GM19328 (cell line): ENCODE measurements around the gene TMEM63A.

ENCODE experiments used
- ATAC-seq: cut with Tn5 transposase; IDR thresholded peaks from one replicate; pipeline ENCODE4 v1.9.1; 2021; ENCODE audit warnings: mild to moderate bottlenecking, moderate library complexity; ENCODE audit not compliant: unreplicated experiment

Gene TMEM63A

GRCh38 chr1:225868631-225869330 is 13.4 kb downstream of the TMEM63A start:
- ATAC-seq: no peak

DNA sequence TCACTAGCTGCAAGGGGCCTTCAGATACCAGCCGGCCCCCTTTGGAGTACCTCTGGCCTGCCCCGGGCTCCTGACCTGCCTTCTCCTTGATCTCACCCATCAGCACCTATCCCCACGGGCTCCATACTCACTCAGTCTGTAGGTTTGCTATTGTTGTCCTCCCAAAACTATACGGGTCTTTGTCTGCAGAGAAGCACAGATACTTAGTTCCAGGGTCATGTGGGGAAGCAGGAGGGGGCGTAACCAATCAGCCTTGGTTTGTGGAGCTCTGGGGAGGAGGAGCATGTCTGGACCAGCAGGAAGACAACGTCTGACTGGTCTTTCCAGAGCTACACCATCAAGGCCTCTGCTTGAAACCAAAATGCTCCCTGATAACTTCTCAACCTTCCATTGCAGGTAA is 15.2 kb downstream of the TMEM63A start:
- ATAC-seq: no peak

DNA sequence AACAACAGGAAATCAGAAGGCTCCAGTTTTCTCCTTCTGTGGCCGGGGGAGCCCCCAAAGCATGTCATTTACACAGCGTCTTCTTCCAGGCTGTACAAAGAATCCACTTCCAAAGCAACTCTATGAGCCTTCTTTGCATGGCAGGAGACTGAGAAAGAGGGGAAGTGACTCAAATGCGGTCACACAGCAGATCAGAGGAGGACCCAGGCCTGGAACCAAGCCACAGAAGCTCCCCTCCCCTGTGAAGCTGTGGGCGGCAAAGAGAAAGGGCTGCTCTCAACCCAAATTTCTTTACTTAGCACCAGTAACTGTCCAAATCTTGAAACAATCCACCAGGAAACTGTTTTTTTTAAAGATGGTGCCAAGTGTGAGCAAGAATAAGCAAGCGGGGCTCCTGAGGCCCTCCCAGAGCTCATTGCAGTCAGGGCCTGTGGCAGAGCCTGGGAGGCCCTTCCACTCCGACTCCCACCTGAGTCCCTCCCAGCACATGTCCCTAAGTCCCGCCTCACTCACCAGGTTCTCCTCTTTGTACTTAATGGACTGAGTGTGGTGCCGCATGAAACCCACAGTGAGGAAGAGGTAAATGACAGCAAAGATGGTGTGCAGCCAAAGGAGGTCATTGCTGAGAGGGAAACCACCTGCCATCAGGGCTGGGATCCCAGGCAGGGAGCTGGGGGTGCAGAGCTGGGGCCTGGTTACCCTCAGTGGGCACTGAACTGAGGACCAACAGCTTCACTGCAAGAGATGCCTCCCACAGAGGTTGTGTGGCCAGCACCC is 15.9 kb downstream of the TMEM63A start:
- peak; percentile 70 for ATAC-seq

- no peak for ATAC-seq
Measured at GRCh38 chr1:225865514-225865913, 16.7 kb downstream of the TMEM63A start.

- no peak for ATAC-seq
Measured at GRCh38 chr1:225863167-225863566, 19.0 kb downstream of the TMEM63A start.

DNA sequence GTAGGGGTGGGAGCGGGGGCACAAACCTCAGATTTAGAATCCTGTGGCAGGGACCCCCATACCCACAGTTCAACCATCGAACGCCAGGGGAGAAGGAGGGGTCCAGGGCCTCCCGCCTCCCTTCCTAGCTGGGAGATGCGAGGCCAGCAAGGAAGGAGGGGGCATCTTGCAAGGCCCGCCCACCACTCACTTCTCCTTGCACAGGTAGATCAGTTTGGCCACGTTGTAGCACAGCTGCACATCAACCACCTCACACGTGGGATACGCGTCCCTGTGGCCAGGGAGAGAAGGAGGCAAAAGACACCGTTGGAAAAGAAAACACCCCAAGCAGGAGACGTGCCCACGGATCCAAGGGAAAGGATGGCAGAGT is 19.6 kb downstream of the TMEM63A start:
- ATAC-seq: no peak

DNA sequence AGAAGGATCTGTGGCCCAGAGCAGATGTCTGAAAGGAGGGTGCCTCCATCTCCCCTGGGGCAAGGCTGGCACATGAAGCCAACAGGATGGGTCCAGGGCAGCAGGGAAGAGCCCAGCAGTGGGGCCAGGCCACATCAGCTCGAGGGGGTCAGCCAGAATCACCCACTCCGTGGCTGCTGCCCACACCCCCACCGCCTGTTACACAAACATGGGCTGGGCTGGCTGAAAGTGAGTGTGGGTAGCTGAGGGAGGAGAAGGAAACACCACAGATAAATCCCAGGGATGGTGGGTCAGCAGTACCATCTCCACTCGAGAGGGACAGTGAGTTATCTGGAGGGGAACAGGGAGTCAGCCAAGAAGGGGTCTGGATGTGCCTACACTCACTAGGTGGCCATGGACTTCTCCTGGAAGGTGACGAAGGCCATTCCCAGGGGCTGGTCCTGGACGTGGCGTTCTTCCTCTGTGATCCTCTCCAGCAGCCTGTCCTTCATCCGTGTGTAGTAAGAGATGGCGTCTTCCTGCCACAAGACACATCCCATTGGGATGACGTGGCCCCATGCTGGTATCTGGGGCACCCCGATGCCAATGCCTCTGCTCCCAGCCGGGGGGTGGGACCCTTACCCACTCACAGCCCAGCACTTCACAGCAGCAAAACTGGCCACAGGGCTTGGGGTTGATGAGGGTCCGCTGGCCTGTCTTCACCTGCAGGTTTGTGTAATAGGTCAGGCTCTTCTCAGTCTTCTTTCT is 20.2 kb downstream of the TMEM63A start:
- ATAC-seq: no peak

DNA sequence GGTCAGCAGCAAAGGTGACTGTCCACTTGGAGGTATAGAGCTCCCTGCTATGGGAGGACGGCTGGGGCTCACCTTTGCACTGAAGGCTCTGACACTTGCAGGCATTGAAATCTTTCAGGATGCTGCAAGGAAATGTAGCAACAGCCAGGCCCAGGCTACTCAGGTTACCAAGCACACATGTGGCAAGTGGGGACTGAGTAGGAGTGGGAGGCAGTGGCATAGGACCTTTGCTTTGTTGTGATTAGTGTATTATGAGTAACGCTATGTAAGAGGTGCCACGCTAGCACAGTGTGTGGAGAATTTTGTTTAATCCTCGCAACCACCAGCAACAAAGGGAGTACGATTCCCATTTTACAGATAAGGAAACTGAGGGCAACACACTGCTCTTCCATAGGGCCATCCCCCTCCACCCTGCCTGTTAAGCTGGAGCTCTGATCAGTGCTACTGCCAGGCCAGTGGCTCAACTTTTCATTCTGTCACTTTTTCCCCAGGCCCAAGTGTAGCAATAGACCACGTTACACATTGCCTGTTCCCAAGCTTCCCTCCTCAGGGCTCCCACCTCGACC is 21.2 kb downstream of the TMEM63A start:
- no peak for ATAC-seq

DNA sequence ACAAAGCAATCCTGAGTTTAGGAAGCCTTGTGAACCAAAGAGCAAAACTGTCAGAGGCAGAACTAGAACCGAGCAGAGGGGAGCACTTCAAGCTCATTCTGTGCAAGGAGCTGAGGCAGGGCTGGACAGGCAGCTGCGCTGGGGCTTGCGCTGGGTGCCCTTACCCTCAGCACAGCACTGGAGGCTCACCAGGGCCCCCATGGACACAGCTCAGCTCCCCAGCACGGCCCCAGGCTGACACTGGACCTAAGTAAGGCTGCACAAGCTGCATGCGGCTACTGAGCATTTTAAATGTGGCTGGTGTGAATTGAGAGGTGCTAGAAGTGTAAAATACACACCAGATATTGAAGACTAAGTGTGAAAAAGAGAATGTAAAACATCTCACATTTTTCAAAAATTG is 22.1 kb downstream of the TMEM63A start:
- no peak for ATAC-seq

DNA sequence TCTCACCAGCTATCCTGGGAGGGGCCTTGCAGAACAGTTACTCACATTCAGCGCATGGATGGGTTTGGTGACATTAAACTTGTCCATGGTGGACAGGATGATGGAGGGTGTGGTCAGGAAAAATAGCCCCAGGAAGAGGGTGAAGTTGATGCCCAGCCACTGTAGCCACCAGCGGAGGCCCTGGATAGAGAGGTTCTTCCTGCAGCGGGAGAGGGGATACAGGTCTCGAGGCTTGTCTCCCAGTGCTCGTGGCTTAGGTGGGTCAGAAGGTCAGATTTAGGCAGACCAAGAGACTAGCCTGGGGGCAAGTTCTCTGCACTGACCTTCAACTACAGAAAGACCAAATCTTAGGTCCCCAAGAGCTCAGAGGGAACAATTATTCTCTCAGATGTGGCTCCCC is 23.0 kb downstream of the TMEM63A start:
- no peak for ATAC-seq

DNA sequence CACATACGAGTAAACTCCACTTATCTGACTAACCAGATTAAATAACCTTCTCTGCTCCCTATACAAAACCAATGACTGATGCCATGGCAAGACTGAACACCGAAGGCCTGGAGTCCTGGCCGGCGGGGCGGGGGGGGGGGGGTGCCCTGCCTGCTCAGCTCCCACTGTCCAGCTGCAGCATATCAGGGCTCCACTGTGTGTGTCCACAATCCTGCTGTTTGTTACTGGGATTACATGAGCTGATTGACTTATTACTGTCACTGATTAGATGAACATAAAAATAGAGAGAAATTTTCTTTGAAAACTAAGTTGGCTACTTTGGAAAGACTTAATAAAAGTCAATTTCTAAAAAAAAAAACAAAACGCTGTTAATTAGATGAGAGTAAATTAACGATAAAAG is 24.9 kb downstream of the TMEM63A start:
- no peak for ATAC-seq

- no peak for ATAC-seq
Measured at GRCh38 chr1:225855503-225856300, 26.5 kb downstream of the TMEM63A start.

DNA sequence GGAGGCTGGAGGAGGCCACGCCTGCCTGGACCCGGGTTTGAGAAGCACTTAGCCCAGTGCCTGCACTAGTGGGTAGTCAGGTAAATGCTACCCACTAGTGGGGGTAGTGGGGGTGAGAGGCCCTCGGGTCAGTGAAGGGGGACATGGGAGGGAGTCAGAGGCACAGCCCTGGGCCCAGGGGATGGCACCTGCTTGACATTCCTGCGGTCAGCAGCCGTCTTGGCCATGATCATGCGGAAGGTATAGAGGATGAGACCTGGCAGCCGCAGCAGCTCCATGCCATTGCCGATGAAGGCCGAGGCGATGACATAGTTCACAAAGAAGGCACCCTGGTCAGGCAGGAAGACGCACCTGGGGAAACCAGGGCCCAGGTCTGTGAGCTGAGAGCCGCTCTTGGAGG is 28.7 kb downstream of the TMEM63A start:
- no peak for ATAC-seq

GRCh38 chr1:225852413-225853124 is 29.6 kb downstream of the TMEM63A start:
- no peak for ATAC-seq

DNA sequence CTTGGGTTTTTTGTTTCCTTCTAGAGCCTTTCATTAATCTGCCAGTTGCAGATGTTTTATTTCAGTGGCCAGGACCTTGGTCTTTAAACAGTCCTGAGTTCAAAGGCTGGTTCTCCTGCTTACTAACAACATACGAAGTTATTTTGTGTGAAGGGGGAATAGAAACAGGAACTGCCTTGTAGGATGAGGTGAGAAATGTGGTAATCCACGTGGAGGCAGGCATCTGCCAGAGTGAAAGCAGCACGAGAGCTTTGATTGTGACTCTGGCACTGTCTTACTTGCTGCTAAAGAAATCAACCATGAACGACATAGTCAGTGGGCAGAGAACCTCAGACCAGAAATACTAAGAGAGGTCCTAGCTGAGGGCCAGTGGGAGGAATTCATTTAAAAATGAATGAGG is 30.4 kb downstream of the TMEM63A start:
- peak; percentile 50 for ATAC-seq

- no peak for ATAC-seq
Measured at GRCh38 chr1:225850370-225850769, 31.8 kb downstream of the TMEM63A start.

DNA sequence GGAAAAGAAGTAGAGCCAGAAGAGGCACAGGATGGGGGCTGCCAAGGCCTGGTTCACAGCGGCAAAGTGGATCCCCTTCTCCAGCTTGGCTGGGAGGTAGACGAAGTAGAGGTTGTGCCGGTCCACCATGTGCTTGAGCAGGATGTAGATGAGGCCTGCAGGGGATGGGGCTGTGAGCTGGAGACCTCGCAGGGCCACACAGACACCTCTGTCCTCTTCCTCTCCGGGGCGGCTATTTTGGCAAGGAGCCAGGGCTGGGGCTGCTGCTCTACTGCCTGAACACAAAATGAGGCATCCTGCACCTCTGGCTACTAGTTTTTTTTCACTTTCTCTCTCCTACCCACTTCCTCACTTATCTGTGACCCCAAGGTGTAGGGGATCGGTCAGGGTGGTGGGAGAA is 32.3 kb downstream of the TMEM63A start:
- no peak for ATAC-seq

GRCh38 chr1:225848030-225848955 is 33.9 kb downstream of the TMEM63A start:
- ATAC-seq: peak; percentile 61

- ATAC-seq: no peak
Measured at GRCh38 chr1:225847610-225848009, 34.6 kb downstream of the TMEM63A start.
